Endothelial cell of umbilical vein (primary cell): ENCODE measurements around the gene ZNF438. TPM values are rescaled to one million over a fixed set of nuclear protein-coding genes. Genes with fewer than 3 reads are reported as not detected.

Source experiments
- BruUV-seq: library from RNA; stranded (reverse); fragments of 400-500 nt; replicated peaks from 2 replicates; lab custom pipeline; 2021; lab: Mats Ljungman, UMichigan
- CTCF ChIA-PET: fragments of 300-600, 350-600 bp; sonication (Branson Sonifier 250); formaldehyde crosslinking; loops from one replicate; lab custom pipeline; 2021; ENCODE audit warnings: antibody characterized with exemption, inconsistent platforms; lab: Charles Lee
- POLR2A ChIA-PET: fragments of 300-600, 350-600 bp; sonication (Branson Sonifier 250); formaldehyde crosslinking; loops from one replicate; lab custom pipeline; 2021; ENCODE audit warnings: antibody characterized with exemption, inconsistent platforms; lab: Charles Lee
- DNase-seq: peaks from one replicate; pipeline ENCODE4 v3.0.0-alpha.2; 2011; ENCODE audit warnings: low read depth, low spot score
- FAIRE-seq: peaks from 2 replicates; lab custom pipeline; 2011; peaks lifted over from hg19 to GRCh38; lab: Jason Lieb, UNC
- H2AFZ ChIP-seq: 2 replicates; pipeline ENCODE4 v1.6.0; 2012; ENCODE audit warnings: low read depth, low read length, control low read depth, inconsistent platforms
- H3K27ac ChIP-seq: 2 replicates; pipeline ENCODE4 v1.5.1; 2011; ENCODE audit warnings: low read depth, mild to moderate bottlenecking, control low read depth, low read length, moderate library complexity; ENCODE audit not compliant: insufficient read depth
- H3K27me3 ChIP-seq, 2 experiments: 2 replicates each; pipeline versions ENCODE4 v1.6.0 to v1.6.1; 2011; ENCODE audit warnings: low read length in 2 of 2, mixed read lengths in 1 of 2; ENCODE audit not compliant: control insufficient read depth in 2 of 2, insufficient read depth in 2 of 2
- H3K36me3 ChIP-seq, 2 experiments: 2 replicates in 1 of 2; 3 replicates in 1 of 2; pipeline ENCODE4 v1.5.1; 2011; ENCODE audit warnings: low read length in 2 of 2, mild to moderate bottlenecking in 1 of 2, moderate library complexity in 1 of 2; ENCODE audit not compliant: control insufficient read depth in 2 of 2, insufficient read depth in 2 of 2; ENCODE audit errors: extremely low read depth in 1 of 2
- H3K4me1 ChIP-seq: 3 replicates; pipeline ENCODE4 v1.5.1; 2011; ENCODE audit warnings: mild to moderate bottlenecking, low read length; ENCODE audit not compliant: control insufficient read depth, insufficient read depth; ENCODE audit errors: extremely low read depth
- H3K4me2 ChIP-seq: 2 replicates; pipeline ENCODE4 v1.6.1; 2011; ENCODE audit warnings: low read length, control low read depth, mixed read lengths; ENCODE audit not compliant: insufficient read depth
- H3K4me3 ChIP-seq, 3 experiments: fragments of 200-600 bp in 1 of 3; sonication (generic), shearing (Covaris generic) in 1 of 3; replicated peaks in 1 of 3; 2 replicates each; pipeline ENCODE4 v1.5.1; 2011 to 2016; ENCODE audit warnings: control low read depth in 3 of 3, low read length in 3 of 3, mild to moderate bottlenecking in 2 of 3, inconsistent platforms in 1 of 3, low read depth in 1 of 3, moderate library complexity in 1 of 3; ENCODE audit not compliant: insufficient read depth in 1 of 3
- H3K79me2 ChIP-seq: 2 replicates; pipeline ENCODE4 v1.6.0; 2012; ENCODE audit warnings: low read length, inconsistent platforms; ENCODE audit not compliant: control insufficient read depth, insufficient read depth
- H3K9ac ChIP-seq: replicated peaks from 2 replicates; pipeline ENCODE3; 2011; ENCODE audit warnings: low read length, control low read depth; ENCODE audit not compliant: insufficient read depth; ENCODE audit errors: extremely low read depth
- H3K9me1 ChIP-seq: replicated peaks from 3 replicates; pipeline ENCODE4 v1.6.0; 2011; ENCODE audit warnings: mild to moderate bottlenecking, low read length; ENCODE audit not compliant: control insufficient read depth, insufficient read depth; ENCODE audit errors: extremely low read depth
- H3K9me3 ChIP-seq: replicated peaks from 2 replicates; pipeline ENCODE4 v1.5.1; 2012; ENCODE audit warnings: low read length, inconsistent platforms; ENCODE audit not compliant: control insufficient read depth, insufficient read depth
- H4K20me1 ChIP-seq: replicated peaks from 2 replicates; pipeline ENCODE3; 2011; ENCODE audit warnings: mild to moderate bottlenecking, low read length; ENCODE audit not compliant: control insufficient read depth, insufficient read depth; ENCODE audit errors: extremely low read depth
- CTCF ChIP-seq, 2 donors: IDR thresholded peaks; 1 replicate in 1 of 2; 2 replicates in 1 of 2; pipeline ENCODE4 v1.5.1; 2011; ENCODE audit warnings: low read length in 2 of 2, mild to moderate bottlenecking in 2 of 2, moderate library complexity in 2 of 2, control low read depth in 1 of 2, inconsistent platforms in 1 of 2, low read depth in 1 of 2; ENCODE audit not compliant: insufficient read depth in 1 of 2; ENCODE audit errors: extremely low read depth in 1 of 2
- EZH2 ChIP-seq: IDR thresholded peaks from 2 replicates; pipeline ENCODE4 v1.6.1; 2012; ENCODE audit warnings: borderline replicate concordance, low read depth, mild to moderate bottlenecking, moderate library complexity, low read length, inconsistent platforms; ENCODE audit not compliant: severe bottlenecking
- FOS ChIP-seq: IDR thresholded peaks from 2 replicates; pipeline ENCODE4 v1.6.1; 2011; ENCODE audit warnings: mild to moderate bottlenecking, low read length, moderate library complexity, borderline replicate concordance; ENCODE audit not compliant: insufficient read depth
- GATA2 ChIP-seq: IDR thresholded peaks from 2 replicates; pipeline ENCODE4 v1.7.0; 2011; ENCODE audit warnings: low read depth, mild to moderate bottlenecking, moderate library complexity, mixed read lengths, low read length; ENCODE audit not compliant: insufficient read length, insufficient read depth
- JUN ChIP-seq: IDR thresholded peaks from 2 replicates; pipeline ENCODE4 v1.6.1; 2011; ENCODE audit warnings: borderline replicate concordance, low read depth; ENCODE audit not compliant: insufficient read length, insufficient read depth
- MAX ChIP-seq: IDR thresholded peaks from 2 replicates; pipeline ENCODE4 v1.6.1; 2011; ENCODE audit not compliant: insufficient read depth, insufficient read length
- MYC ChIP-seq: IDR thresholded peaks from one replicate; pipeline ENCODE4 v1.6.1; 2011; ENCODE audit warnings: mild to moderate bottlenecking, low read depth, low read length
- POLR2A ChIP-seq: IDR thresholded peaks from 2 replicates; pipeline ENCODE4 v1.6.1; 2012; ENCODE audit warnings: low read depth, mild to moderate bottlenecking, control low read depth, low read length
- POLR2AphosphoS5 ChIP-seq: IDR thresholded peaks from 2 replicates; pipeline ENCODE4 v1.6.1; 2012; ENCODE audit warnings: low read depth, mild to moderate bottlenecking, control low read depth, low read length, moderate library complexity; ENCODE audit not compliant: insufficient read depth
- dilution Hi-C: fragments of 300-500 bp; cut with MboI; formaldehyde crosslinking; loops from one replicate; pipeline ENCODE4 v1.15.0; 2019; ENCODE audit warnings: low sequenced_read_pairs; ENCODE audit not compliant: extremely low pct_ligation_motif_present
- intact Hi-C: fragments of 100-400 bp; cut with micrococcal nuclease; formaldehyde crosslinking; loops from one replicate; pipeline ENCODE4 v1.10.0; 2022
- polyA plus RNA-seq, 4 experiments: library from polyadenylated mRNA; depleted of rRNA in 3 of 4; stranded (reverse) in 3 of 4; unstranded in 1 of 4; fragments of >200 nt; gene quantifications; 2 replicates each; pipeline versions ENCODE4 v1.2.1 to v1.2.3, GENCODE V29; 2011 to 2012; ENCODE audit warnings: missing spikeins in 1 of 4
- total RNA-seq: library from RNA; stranded (reverse); gene quantifications from 2 replicates; pipeline ENCODE4 v1.2.3, GENCODE V29; 2021

ZNF438 gene
- total and polyA plus RNA-seq, 2 donors (not counting 3 experiments of a cell fraction or from before 2014, with no cell fraction given), result 7.2 to 15.1 TPM

GRCh38 chr10:30830315-30831230, 201.1 kb downstream of the ZNF438 start:
- no peak for TF ChIP-seq MYC
- TF ChIP-seq POLR2A, result no peak
- no peak for TF ChIP-seq MAX
- TF ChIP-seq GATA2, result no peak
- no peak for TF ChIP-seq CTCF (IDR thresholded peaks at IDR 0.05; ENCODE audit: extremely low read depth in 1 of 2, insufficient read depth in 1 of 2, low read depth in 1 of 2, low read length in 2 of 2)
- TF ChIP-seq JUN, result no peak
- no peak for TF ChIP-seq EZH2
- TF ChIP-seq POLR2AphosphoS5, result no peak
- no peak for TF ChIP-seq FOS
- intact Hi-C loops (no loop called here), dilution Hi-C loops (no loop called here)
- no peaks in the 10 kb centered on the region for H3K9me3 ChIP-seq
- no peak for FAIRE-seq
- H2AFZ ChIP-seq, result no peak overlapping the region
- H3K9me1 ChIP-seq, result no peaks in the 10 kb centered on the region
- no peaks in the 10 kb centered on the region for H4K20me1 ChIP-seq
- no peak overlapping the region for H3K27ac ChIP-seq
- H3K4me2 ChIP-seq, result no peak overlapping the region
- H3K79me2 ChIP-seq, result no peaks in the 10 kb centered on the region
- no peaks in the 10 kb centered on the region for H3K4me1 ChIP-seq
- H3K4me3 ChIP-seq, result no peak overlapping the region
- no peak overlapping the region for H3K9ac ChIP-seq
- ChIA-PET CTCF (interaction anchor here (1.2 to 2.5 kb wide), 2 partner anchors 10 to 18 kb away, joined by 3 to 8 read pairs; no protein-coding TSS in a partner anchor), POLR2A (interaction anchor here (0.7 kb wide), 1 partner anchor 354 kb away, joined by 4 read pairs; no protein-coding TSS in a partner anchor)
- H3K36me3 ChIP-seq, result no peaks in the 10 kb centered on the region
- BruUV-seq, result no TSS peak
- no peak for DNase-seq
- no peaks in the 10 kb centered on the region for H3K27me3 ChIP-seq
